ENCODE results near the gene CERKL.

CERKL gene

GRCh38 chr2:181667234-181667633 lies 10.3 kb upstream of the CERKL start:
- TF ChIP-seq CTCF (IDR thresholded peaks at IDR 0.05; ENCODE audit: poor library complexity, severe bottlenecking), result no peak
- DNase-seq (ENCODE audit: low spot score) (no peak), ATAC-seq (ENCODE audit: low read depth) (no peak)
- Histone ChIP-seq H3K36me3 (ENCODE audit: low read depth) (no peaks in the 10 kb centered on the region), H3K4me1 (ENCODE audit: insufficient read depth, poor library complexity, severe bottlenecking) (no peaks in the 10 kb centered on the region), H3K4me3 (ENCODE audit: severe bottlenecking) (no peak overlapping the region), H3K27me3 (ENCODE audit: insufficient read depth, poor library complexity, severe bottlenecking) (peaks cover 13% of the 10 kb centered on the region), H3K9me3 (ENCODE audit: severe bottlenecking) (no peaks in the 10 kb centered on the region), H3K27ac (ENCODE audit: poor library complexity, severe bottlenecking) (no peak overlapping the region)

- peaks cover 6% of the 10 kb centered on the region for H3K27me3 ChIP-seq (ENCODE audit: insufficient read depth, poor library complexity, severe bottlenecking)
- no peaks in the 10 kb centered on the region for H3K4me1 ChIP-seq (ENCODE audit: insufficient read depth, poor library complexity, severe bottlenecking)
- H3K36me3 ChIP-seq (ENCODE audit: low read depth), result no peaks in the 10 kb centered on the region
- no peak overlapping the region for H3K4me3 ChIP-seq (ENCODE audit: severe bottlenecking)
- H3K27ac ChIP-seq (ENCODE audit: poor library complexity, severe bottlenecking), result no peak overlapping the region
- no peak for ATAC-seq (ENCODE audit: low read depth)
- TF ChIP-seq CTCF (IDR thresholded peaks at IDR 0.05; ENCODE audit: poor library complexity, severe bottlenecking), result no peak
- DNase-seq (ENCODE audit: low spot score), result no peak
- H3K9me3 ChIP-seq (ENCODE audit: severe bottlenecking), result no peaks in the 10 kb centered on the region
Measured at GRCh38 chr2:181662287-181662686, 5.4 kb upstream of the CERKL start.

- DNase-seq (ENCODE audit: low spot score) (no peak), ATAC-seq (ENCODE audit: low read depth) (no peak)
- peaks cover 20% of the 10 kb centered on the region for H3K27me3 ChIP-seq (ENCODE audit: insufficient read depth, poor library complexity, severe bottlenecking)
- H3K36me3 ChIP-seq (ENCODE audit: low read depth), result no peaks in the 10 kb centered on the region
- H3K27ac ChIP-seq (ENCODE audit: poor library complexity, severe bottlenecking), result no peak overlapping the region
- no peak for TF ChIP-seq CTCF (IDR thresholded peaks at IDR 0.05; ENCODE audit: poor library complexity, severe bottlenecking)
- no peak overlapping the region for H3K4me3 ChIP-seq (ENCODE audit: severe bottlenecking)
- no peaks in the 10 kb centered on the region for H3K9me3 ChIP-seq (ENCODE audit: severe bottlenecking)
- no peaks in the 10 kb centered on the region for H3K4me1 ChIP-seq (ENCODE audit: insufficient read depth, poor library complexity, severe bottlenecking)
Measured at GRCh38 chr2:181660181-181660580, 3.3 kb upstream of the CERKL start.

- DNase-seq (ENCODE audit: low spot score) (no peak), ATAC-seq (ENCODE audit: low read depth) (no peak)
- no peak for TF ChIP-seq CTCF (IDR thresholded peaks at IDR 0.05; ENCODE audit: poor library complexity, severe bottlenecking)
- no peak overlapping the region for H3K27ac ChIP-seq (ENCODE audit: poor library complexity, severe bottlenecking)
- H3K27me3 ChIP-seq (ENCODE audit: insufficient read depth, poor library complexity, severe bottlenecking), result peaks cover 25% of the 10 kb centered on the region
- H3K9me3 ChIP-seq (ENCODE audit: severe bottlenecking), result no peaks in the 10 kb centered on the region
- H3K4me3 ChIP-seq (ENCODE audit: severe bottlenecking), result no peak overlapping the region
- no peaks in the 10 kb centered on the region for H3K4me1 ChIP-seq (ENCODE audit: insufficient read depth, poor library complexity, severe bottlenecking)
- H3K36me3 ChIP-seq (ENCODE audit: low read depth), result no peaks in the 10 kb centered on the region
Measured at GRCh38 chr2:181658444-181658843, 1.5 kb upstream of the CERKL start.

GRCh38 chr2:181657379-181657778 lies 474 bp upstream of the CERKL start:
- no peaks in the 10 kb centered on the region for H3K9me3 ChIP-seq (ENCODE audit: severe bottlenecking)
- no peaks in the 10 kb centered on the region for H3K36me3 ChIP-seq (ENCODE audit: low read depth)
- DNase-seq (ENCODE audit: low spot score) (no peak), ATAC-seq (ENCODE audit: low read depth) (no peak)
- H3K4me1 ChIP-seq (ENCODE audit: insufficient read depth, poor library complexity, severe bottlenecking), result no peaks in the 10 kb centered on the region
- TF ChIP-seq CTCF (IDR thresholded peaks at IDR 0.05; ENCODE audit: poor library complexity, severe bottlenecking), result no peak
- no peak overlapping the region for H3K4me3 ChIP-seq (ENCODE audit: severe bottlenecking)
- peaks cover 27% of the 10 kb centered on the region for H3K27me3 ChIP-seq (ENCODE audit: insufficient read depth, poor library complexity, severe bottlenecking)
- H3K27ac ChIP-seq (ENCODE audit: poor library complexity, severe bottlenecking), result no peak overlapping the region
